ENCODE data around the gene MAGT1.
"Not testable (repeated sequence)": the region's sequence is repeated elsewhere in the genome, so short reads cannot be mapped to it uniquely, and the experiment has no call there.

MAGT1 gene

DNA sequence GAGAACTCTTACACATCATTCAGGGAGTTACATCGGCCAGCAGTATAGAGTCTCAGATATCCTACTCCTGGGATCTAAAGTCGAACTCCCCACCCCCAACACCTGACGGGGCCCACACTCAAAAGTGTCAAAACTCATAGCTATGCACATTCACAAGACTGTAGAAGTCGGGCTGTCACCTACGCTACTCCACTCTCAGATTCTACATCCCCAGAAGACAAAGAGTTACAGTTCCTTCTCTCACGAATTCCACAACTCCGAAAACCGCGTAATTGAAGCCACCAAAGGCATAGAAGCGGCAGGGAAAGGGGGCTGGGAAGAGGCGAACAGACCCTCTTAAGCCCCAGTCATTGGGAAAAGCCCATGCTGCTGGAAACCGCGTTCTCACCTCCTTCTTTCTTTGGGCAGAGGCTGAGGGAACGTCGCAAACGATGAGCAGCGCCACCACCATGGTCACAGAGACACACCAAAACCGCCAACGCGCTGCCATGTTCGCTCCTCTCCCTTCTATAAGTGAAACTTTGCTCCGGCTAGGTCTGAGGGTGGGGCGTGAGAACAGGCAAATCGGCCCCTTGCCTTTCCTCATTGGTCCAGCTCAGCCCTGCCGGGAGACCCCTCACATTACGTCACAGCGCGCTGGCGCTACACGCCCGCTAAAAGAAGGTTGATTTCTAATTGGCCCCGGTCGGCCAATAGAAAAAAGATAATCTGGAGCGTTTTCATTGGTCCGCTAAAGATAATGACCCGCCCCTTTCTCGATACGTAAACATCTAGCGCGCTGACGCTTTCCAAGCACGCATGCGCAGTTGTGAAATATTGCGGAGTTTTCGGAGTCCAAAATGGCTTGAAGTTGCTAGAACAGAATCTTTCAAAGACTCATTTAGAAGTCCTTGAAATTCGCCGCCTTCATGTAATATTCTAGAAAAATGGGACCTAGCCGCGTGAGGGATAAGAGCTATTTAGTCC, at the start of gene MAGT1:
Gene MAGT1 (minus strand): TSS at position 515 of the 966 bp plus-strand sequence. CDS start 25 bp downstream, at position 490.
- DNase-seq: peak; percentile 81

DNA sequence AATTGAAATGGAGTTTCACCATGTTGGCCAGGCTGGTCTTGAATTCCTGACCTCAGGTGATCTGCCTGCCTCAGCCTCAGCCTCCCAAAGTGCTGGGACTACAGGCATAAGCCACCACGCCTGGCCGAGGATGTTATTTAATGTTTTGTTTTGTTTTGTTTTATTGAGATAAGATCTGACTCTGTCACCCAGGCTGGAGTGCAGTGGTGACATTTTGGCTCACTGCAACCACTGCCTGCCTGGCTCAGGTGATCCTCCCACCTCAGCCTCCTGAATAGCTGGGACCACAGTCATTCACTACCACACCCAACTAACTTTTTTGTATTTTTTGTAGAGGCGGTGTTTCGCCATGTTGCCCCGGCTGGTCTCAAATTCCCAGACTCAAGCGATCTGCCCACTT, 49.8 kb upstream of the MAGT1 start:
- DNase-seq: not testable (repeated sequence)

DNA sequence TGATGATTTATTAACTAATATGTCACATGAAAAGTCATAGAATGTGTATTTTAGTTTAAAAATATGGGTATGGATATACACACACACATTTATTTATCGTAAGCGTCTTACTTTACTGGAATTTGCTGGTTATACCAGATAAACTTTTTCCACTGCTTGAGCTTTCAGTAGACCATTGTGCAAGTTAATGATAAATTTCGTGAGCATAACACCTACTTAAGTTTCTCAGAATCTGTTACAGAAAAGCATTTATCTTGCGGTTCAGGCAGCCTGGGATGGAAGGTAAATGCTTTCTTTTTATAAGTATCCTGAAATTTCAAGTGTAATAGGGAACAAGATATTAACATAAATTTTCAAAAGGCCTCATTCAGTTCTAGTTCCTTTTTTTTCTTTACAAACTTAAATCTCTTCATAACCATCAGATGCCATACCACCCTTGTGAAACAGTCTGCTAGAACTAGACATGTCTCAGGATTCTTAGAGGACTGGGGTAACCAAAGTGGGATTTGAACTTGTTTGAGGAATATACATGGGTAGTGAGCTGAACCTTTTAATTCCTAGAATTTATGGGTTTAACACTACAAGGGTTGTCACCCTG, 42.9 kb upstream of the MAGT1 start:
- no peak for DNase-seq

DNA sequence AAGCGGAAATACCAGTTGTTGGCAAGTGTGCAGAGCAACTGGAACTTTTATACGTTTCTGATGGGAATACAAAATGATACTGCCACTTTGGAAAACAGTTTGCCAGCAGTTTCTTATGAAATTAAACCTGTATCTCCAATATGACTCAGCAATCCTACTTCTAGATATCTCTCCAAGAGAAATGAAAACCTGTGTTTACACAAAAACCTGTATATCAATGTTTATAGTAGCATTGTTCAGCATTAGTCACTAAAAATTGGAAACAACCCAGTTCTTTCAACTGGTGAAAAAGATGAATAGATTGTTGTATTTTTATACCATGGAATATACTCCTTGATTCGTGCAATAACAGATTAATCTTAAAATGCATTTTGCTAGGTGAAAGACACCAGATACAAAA, 42.1 kb upstream of the MAGT1 start:
- DNase-seq: no peak

DNA sequence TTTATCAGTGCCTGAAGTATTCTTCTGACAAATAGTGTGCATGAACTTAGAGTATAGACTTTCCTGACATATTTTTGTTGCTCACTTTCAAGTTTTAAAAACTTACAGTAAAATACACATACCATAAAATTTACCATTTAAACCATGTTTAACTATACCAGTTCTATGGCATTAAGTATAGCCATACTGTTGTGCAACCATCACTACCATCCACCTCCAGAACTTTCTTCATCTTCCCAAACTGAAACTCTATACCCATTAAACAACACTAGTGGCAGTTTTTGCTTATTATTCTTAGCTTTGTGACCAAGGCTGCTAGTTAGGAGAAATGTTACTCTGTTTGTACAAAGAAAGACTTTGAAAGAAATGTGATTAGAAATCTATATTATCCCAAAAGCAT, 41.1 kb upstream of the MAGT1 start:
- DNase-seq: no peak

DNA sequence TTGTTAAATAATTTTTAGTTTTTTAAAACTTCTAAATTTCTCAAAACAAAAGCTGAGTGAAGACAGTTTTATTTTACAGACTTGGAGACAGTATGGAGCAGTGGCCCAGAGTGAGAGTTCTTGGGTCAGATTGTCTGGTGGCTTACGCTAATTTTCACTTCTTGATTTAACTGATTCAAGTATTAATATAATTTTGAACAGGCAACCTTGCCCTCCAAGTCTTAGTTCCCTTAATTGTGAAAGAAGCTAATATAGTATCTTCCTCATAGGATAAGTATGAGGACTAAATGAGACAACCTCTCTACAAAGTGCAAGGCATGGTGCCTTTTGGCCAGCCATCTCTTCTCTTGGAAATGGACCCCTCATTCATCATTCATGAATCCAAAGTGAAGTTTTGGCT, 40.7 kb upstream of the MAGT1 start:
- no peak for DNase-seq

DNA sequence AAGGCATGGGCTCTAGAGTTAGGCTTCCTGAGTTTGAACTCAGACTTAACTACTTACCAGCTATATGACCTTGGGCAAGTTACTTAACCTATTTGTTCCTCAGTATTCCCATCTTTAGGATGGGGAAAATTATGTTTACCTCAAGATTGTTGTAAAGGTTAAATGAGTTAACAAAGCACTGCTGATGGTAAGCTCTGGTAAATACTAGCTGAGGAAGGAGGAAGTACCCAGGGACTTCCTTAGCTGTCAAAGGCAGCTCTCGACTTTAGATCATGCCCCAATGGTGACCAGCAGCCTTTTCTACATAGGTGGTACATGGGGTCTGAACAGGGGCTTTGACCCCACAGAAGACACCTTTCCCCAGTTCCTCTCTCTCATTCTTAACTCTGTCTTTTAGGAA, 35.3 kb upstream of the MAGT1 start:
- DNase-seq: no peak

DNA sequence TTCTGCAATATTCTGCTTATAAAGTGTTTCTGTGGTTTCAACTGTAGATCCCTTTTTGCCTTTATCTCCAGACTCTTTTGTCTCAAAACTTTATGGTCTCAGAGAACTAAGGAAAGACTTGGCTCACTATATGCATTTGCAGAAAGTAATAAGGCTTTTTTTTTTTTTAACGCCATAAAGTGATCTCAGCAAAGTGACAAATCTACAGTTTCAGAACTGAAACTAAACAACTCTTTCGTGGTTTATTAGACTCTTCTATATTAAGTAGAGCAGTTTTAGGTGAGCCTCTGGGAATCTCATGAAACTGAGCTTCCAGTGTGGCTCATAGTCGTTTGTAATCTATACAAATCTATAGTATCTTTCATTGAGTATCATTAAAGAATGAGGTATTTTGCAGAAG, 30.5 kb upstream of the MAGT1 start:
- DNase-seq: no peak

DNA sequence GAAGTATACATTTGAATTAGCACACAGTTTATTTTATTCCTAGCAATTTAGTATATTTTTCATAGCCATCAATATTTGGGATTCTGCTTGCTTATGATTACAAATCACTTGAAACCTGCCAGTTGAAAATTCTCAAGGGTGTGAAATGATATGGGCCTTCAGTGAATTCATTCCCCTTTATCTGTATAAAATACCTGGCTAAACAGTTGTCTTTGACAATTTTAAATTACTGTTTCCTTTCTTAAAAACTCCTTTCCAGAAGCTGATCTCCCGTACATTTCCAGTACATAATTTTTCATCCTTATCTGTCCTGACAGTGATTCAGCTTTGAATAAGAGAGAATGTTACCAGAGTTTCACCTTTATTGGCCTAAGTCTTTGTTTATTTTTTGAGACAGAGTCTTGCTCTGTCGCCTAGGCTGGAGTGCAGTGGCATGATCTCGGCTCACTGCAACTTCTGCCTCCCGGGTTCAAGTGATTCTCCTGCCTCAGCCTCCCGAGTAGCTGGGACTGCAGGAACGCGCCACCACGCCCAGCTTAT, 29.2 kb upstream of the MAGT1 start:
- no peak for DNase-seq

DNA sequence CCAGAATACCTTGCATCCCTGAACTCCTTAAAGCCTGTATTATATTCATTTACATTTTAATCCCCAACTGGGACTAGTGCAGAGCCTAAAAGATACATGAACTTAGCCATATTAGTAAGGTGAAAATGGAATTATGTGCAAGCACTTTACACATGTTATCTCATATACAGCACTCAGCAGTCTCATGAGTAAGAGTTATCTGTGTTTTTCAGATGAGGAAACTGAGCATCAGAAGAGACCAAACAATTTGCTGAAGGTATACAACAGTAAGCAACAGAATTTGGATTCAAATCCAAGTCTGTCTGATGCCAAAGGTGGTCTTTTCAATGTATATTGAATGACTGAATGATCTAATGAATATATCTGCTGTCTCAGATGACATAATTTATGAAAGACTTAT, 27.6 kb upstream of the MAGT1 start:
- no peak for DNase-seq

DNA sequence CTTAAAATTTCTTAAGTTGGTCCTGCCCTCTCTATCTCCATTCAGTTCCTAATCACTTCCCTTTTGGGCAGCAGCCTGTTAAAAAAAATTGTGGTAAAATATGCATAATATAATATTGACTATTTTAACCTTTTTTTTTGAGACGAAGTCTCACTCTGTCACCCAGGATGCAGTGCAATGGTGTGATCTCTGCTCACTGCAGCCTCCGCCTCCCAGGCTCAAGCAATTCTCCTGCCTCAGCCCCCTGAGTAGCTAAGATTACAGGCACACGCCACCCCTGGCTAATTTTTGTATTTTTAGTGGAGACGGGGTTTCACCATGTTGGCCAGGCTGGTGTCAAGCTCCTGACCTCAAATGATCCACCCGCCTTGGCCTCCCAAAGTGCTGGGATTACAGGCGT, 24.1 kb upstream of the MAGT1 start:
- DNase-seq: not testable (repeated sequence)

DNA sequence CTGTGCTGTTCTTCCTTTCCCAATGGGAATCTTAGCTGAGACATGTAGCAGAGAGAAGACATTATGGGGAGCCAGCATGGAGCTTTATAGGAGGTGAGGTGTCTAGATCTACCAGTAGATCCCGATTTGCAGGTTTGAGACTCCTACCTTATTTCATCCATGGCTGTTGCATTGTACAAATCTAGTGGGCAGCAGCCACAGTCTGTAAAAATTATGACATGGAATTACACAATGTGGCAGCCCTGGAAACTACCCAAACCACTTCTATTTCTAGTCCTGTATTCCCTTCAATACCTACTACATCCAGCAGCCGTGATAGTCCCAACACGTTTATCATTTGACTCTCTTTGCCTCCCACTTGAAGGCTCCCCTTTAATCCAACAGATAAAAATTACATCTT, 23.3 kb upstream of the MAGT1 start:
- no peak for DNase-seq

DNA sequence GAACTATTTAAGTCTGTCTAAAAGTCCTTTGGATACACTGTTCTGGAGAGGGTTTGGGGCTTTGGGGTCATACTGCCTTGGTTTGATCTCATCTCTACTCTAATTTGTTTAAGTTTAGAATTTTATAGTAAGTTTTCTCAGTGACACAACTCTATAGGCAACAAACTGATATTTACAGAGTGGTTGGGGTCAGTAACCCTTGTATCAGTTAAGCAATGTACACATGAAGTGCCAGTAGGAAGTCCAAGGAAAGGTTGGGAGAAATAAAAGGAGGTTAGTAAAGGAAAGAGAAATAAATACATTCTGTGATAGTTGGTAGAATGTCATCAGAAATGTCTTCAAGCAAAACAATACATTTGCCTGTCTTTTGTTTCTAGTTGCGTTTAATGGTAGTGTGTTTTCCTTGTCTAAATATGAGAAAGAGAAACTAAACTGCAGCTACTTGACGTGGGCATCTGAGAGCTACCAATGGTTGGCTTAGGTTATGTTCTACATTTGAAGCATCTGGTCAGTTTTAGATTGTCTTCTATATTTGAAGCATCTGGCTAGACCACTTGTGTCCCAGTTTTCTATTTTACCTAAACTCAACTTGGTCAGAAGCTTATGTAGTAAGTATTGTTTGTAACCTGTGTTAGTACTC, 22.2 kb upstream of the MAGT1 start:
- no peak for DNase-seq

DNA sequence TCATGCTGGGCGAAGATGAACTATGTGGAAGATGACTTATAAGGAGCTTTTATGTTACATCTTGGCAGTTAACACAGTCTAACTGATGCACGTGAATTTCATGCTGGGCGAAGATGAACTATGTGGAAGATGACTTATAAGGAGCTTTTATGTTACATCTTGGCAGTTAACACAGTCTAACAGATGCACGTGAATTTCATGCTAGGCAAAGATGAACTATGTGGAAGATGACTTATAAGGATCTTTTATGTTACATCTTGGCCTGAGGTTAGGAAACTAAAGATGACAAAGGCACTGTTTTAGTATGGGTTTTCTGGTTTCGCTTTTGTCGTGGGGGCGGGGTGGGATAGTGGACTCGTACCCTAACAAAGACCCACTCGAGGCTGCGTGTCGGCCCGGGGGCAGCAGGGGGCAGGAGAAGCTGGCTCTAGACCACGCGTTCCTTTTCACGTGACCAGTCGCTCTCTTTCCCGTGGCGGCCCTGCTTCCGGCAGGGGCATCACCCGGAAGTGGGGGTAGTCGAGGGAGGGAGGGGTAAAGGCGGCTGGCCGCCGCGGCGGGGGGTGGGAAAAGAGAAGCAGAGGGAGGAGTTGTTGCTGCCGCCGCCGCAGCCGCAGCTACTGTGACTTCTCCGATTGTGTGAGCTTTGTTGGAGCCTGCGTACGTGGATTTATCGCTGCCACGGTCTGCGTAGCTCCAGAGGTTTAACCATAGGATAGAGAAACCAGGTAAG, 15.0 kb upstream of the MAGT1 start, which contains the start of gene ATP7A:
Gene ATP7A (plus strand): TSS at position 586 of the 733 bp plus-strand sequence. CDS start 60,949 bp downstream, outside the sequence.
- peak; percentile 87 for DNase-seq

DNA sequence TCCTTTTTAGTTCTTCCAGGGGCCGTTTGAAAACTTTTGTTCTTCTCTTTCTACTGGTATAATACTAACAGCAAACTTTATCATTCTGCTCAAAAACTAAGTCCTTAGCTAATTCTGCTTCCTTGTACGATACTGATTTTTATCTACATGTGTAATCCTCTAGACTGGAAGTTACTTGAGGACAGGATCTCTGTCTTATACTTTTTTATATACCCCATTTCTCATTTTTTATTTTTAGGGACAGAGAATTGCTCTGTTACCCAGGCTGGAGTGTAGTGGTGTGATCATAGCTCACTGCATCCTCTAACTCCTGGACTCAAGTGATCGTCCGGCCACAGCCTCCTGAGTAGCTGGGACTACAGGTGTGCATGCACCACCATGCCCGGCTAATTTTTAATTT, 6.3 kb upstream of the MAGT1 start:
- DNase-seq: no peak

DNA sequence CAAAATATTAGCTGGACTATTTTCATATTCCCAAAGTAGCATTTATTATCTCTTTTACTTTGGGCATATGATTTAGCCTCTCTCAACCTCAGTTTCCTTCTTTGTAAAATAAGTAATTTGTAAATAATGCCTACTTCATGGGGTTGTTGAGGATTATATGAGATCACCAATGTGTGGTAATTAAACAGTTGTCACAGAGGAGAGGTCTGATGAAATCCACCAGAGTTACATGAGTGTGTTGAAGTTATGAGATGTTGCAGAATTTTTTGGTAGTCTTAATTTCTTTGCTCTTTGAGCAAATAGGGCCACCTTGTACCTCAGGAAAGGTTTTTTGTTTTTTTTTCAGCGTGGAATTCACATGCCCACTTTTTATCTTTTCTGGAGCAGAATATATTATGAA, 5.5 kb upstream of the MAGT1 start:
- no peak for DNase-seq

DNA sequence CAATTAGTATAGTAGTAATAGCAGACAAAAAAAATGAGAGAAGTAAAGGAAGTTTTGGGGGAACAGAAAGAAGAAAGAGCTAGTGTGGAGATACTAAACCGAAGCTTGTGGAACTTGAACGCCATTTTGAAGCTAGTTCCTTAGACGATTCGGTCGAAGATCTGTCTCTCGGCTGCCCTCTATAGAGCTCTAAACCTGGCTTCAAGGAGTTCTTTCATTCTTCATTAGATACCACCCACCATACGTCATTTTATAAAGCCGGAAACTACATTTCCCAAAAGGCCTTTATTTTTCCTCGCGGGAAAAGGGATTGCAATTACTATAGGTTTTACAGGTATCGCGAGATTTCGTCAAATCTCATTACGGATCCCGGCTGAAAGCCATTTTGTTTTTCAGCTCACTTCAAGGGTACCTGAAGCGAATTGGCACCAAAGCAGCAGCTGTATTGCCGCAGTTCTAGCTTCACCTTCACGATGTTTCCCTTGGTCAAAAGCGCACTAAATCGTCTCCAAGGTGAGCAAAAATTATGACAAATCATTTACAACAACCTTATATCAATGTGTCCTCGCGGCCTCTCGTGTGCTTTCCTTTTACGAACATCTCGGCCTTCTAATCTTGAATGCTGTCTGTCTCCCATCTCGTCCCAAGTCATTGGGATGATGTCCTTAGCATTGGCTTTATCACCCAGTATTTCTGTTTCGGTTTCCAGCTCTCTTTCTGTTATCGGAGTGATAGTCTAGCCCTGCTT, 4.0 kb upstream of the MAGT1 start, which contains the start of gene COX7B:
Gene COX7B (plus strand): TSS at position 388 of the 748 bp plus-strand sequence. CDS start 86 bp downstream, at position 474.
- peak; percentile 41 for DNase-seq

DNA sequence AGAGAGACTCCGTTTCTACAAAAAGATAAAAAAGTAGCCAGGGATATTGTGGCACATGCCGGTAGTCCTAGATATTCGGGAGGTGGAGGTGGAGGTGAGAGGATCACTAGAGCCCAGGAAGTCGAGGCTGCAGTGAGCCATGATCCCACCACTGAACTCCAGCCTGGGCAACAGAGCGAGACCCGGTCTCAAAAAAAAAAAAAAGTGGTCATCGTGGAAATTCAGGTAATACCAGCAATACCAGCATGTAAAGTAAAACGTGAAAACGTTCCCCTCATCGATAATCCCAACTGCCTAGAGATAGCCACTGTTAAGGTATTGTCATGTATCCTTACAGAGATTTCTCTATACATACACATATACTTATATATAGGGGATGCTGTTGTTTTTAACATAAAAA, 1.5 kb downstream of the MAGT1 start:
- no peak for DNase-seq

DNA sequence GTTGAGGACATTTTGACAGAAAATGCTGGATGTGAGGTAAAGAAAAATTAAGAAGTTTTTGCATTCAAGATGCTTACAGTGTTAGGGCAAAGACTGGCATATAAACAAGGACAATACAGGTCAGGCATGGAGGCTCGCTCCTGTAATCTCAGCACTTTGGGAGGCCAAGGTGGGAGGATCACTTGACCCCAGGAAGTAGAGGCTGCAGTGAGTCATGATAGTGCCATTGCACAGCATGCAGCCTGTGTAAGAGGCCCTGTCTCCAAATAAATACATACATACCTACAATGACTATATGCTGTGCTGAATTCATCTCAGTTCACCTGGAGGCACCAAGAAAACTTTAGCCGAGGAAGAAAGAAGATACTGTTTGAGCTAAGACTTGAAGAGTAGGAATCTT, 2.3 kb downstream of the MAGT1 start:
- no peak for DNase-seq

DNA sequence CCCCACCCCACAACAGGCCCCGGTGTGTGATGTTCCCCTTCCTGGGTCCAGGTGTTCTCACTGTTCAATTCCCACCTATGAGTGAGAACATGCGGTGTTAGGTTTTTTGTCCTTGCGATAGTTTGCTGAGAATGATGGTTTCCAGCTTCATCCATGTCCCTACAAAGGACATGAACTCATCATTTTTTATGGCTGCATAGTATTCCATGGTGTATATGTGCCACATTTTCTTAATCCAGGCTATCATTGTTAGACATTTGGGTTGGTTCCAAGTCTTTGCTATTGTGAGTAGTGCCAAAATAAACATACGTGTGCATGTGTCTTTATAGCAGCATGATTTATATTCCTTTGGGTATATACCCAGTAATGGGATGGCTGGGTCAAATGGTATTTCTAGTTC, 13.8 kb downstream of the MAGT1 start:
- not testable (repeated sequence) for DNase-seq

DNA sequence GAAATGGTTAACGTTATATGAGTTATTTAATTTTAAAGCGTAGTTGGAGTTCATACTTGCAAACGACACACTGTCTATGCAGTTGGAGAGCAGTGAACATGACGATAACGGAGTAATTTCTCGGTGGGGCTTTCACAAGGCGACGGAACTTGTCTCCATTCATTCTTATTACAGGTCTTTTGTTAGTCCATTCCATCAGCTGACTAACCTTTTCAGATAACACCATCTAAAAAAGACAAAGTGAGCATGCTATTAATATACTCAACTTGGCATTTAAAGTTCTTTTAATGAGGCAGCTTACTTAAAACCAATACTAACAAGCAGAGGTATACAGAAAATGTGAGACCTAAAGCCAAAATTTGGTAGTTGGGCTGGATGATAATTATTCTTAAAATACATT, 19.9 kb downstream of the MAGT1 start:
- no peak for DNase-seq

DNA sequence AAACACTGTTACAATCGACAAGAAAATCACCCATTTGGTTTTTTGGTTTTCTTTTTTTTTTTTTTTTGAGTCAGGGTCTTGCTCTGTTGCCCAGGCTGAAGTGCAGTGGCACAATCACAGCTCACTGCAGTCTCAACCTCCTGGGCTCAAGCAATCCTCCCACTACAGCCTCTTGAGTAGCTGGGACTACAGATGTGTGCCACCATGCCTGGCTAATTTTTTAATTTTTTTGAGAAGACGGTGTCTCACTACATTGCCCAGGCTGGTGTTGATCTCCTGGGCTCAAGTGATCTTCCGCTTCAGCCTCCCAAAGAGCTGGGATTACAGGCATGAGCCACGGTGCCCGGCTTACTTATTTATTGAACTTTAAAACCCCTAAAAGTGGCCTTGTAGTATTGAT, 63.7 kb downstream of the MAGT1 start:
- not testable (repeated sequence) for DNase-seq
